Measurements from ENCODE around the gene TMEM88. TPM values are rescaled to one million over a fixed set of nuclear protein-coding genes. Genes with fewer than 3 reads are reported as not detected.

Gene TMEM88
- total and polyA plus RNA-seq, 2 donors (not counting 3 experiments of a cell fraction or from before 2014, with no cell fraction given): 53.4 to 165 TPM

Other genes with a start within 250 kb of the TMEM88 start
- gene FXR2, start 240.2 kb upstream of the TMEM88 start, total RNA-seq: 33.1 and 40.1 TPM in 2 replicates
- gene FXR2, start 240.2 kb upstream of the TMEM88 start, polyA plus RNA-seq: 48.9 and 59.9 TPM in 2 replicates
- 51.8 and 52.5 TPM in 2 replicates for gene SAT2, start 227.2 kb upstream of the TMEM88 start, total RNA-seq
- gene SAT2, start 227.2 kb upstream of the TMEM88 start, polyA plus RNA-seq: 27.9 and 38.0 TPM in 2 replicates
- gene SHBG, start 224.9 kb upstream of the TMEM88 start, total RNA-seq: not detected in 2 replicates
- gene SHBG, start 224.9 kb upstream of the TMEM88 start, polyA plus RNA-seq: 0.32 and 0.51 TPM in 2 replicates
- gene ATP1B2, start 204.1 kb upstream of the TMEM88 start, total RNA-seq: not detected in 2 replicates
- gene ATP1B2, start 204.1 kb upstream of the TMEM88 start, polyA plus RNA-seq: 0.06 TPM in 1 of 2 replicates, not detected in the other
- gene TP53, start 167.6 kb upstream of the TMEM88 start, total RNA-seq: 128 and 138 TPM in 2 replicates
- 82.1 and 85.5 TPM in 2 replicates for gene TP53, start 167.6 kb upstream of the TMEM88 start, polyA plus RNA-seq
- 23.7 and 28.0 TPM in 2 replicates for gene WRAP53, start 166.6 kb upstream of the TMEM88 start, total RNA-seq
- 17.9 and 21.8 TPM in 2 replicates for gene WRAP53, start 166.6 kb upstream of the TMEM88 start, polyA plus RNA-seq
- gene EFNB3, start 149.9 kb upstream of the TMEM88 start, total RNA-seq: 1.1 and 1.4 TPM in 2 replicates
- gene EFNB3, start 149.9 kb upstream of the TMEM88 start, polyA plus RNA-seq: 2.9 and 3.1 TPM in 2 replicates
- gene DNAH2, start 137.3 kb upstream of the TMEM88 start, total RNA-seq: 0.11 TPM in 1 of 2 replicates, not detected in the other
- gene DNAH2, start 137.3 kb upstream of the TMEM88 start, polyA plus RNA-seq: 0.06 and 0.10 TPM in 2 replicates
- 17.8 and 19.2 TPM in 2 replicates for gene KDM6B, start 20.8 kb upstream of the TMEM88 start, total RNA-seq
- 1.8 and 2.0 TPM in 2 replicates for gene KDM6B, start 20.8 kb upstream of the TMEM88 start, polyA plus RNA-seq
- 119 TPM in 2 replicates for gene NAA38, start 2.5 kb downstream of the TMEM88 start, total RNA-seq
- 267 and 363 TPM in 2 replicates for gene NAA38, start 2.5 kb downstream of the TMEM88 start, polyA plus RNA-seq
- gene CYB5D1, start 2.9 kb downstream of the TMEM88 start, total RNA-seq: 16.8 and 18.1 TPM in 2 replicates
- gene CYB5D1, start 2.9 kb downstream of the TMEM88 start, polyA plus RNA-seq: 7.7 and 9.4 TPM in 2 replicates
- gene CHD3, start 33.7 kb downstream of the TMEM88 start, total RNA-seq: 185 and 189 TPM in 2 replicates
- 102 and 108 TPM in 2 replicates for gene CHD3, start 33.7 kb downstream of the TMEM88 start, polyA plus RNA-seq
- 0.58 TPM in 2 replicates for gene RNF227, start 61.2 kb downstream of the TMEM88 start, total RNA-seq
- 0.76 TPM in 2 replicates for gene RNF227, start 61.2 kb downstream of the TMEM88 start, polyA plus RNA-seq
- 2.4 and 4.2 TPM in 2 replicates for gene KCNAB3, start 74.8 kb downstream of the TMEM88 start, total RNA-seq
- gene KCNAB3, start 74.8 kb downstream of the TMEM88 start, polyA plus RNA-seq: 1.3 and 2.1 TPM in 2 replicates
- 139 and 146 TPM in 2 replicates for gene TRAPPC1, start 76.9 kb downstream of the TMEM88 start, total RNA-seq
- 250 and 272 TPM in 2 replicates for gene TRAPPC1, start 76.9 kb downstream of the TMEM88 start, polyA plus RNA-seq
- 45.0 and 47.2 TPM in 2 replicates for gene CNTROB, start 77.1 kb downstream of the TMEM88 start, total RNA-seq
- 24.9 and 27.8 TPM in 2 replicates for gene CNTROB, start 77.1 kb downstream of the TMEM88 start, polyA plus RNA-seq
- gene GUCY2D, start 147.5 kb downstream of the TMEM88 start, total RNA-seq: not detected in 2 replicates
- not detected in 2 replicates for gene GUCY2D, start 147.5 kb downstream of the TMEM88 start, polyA plus RNA-seq
- not detected in 2 replicates for gene ALOX15B, start 184.0 kb downstream of the TMEM88 start, total RNA-seq
- gene ALOX15B, start 184.0 kb downstream of the TMEM88 start, polyA plus RNA-seq: not detected in 2 replicates
- not detected in 2 replicates for gene ALOX12B, start 232.7 kb downstream of the TMEM88 start, total RNA-seq
- gene ALOX12B, start 232.7 kb downstream of the TMEM88 start, polyA plus RNA-seq: not detected in 2 replicates

Measured in endothelial cell of umbilical vein (primary cell).